GM18907 (cell line): ENCODE data around the gene YIF1A.
A peak's percentile ranks its signal among the peaks of the same experiment; 100 is the strongest.

Experiments
- ATAC-seq: cut with Tn5 transposase; IDR thresholded peaks from one replicate; pipeline ENCODE4 v1.9.1; 2021; ENCODE audit warnings: mild to moderate bottlenecking, moderate library complexity; ENCODE audit not compliant: unreplicated experiment

The YIF1A gene, protein sequence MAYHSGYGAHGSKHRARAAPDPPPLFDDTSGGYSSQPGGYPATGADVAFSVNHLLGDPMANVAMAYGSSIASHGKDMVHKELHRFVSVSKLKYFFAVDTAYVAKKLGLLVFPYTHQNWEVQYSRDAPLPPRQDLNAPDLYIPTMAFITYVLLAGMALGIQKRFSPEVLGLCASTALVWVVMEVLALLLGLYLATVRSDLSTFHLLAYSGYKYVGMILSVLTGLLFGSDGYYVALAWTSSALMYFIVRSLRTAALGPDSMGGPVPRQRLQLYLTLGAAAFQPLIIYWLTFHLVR

DNA sequence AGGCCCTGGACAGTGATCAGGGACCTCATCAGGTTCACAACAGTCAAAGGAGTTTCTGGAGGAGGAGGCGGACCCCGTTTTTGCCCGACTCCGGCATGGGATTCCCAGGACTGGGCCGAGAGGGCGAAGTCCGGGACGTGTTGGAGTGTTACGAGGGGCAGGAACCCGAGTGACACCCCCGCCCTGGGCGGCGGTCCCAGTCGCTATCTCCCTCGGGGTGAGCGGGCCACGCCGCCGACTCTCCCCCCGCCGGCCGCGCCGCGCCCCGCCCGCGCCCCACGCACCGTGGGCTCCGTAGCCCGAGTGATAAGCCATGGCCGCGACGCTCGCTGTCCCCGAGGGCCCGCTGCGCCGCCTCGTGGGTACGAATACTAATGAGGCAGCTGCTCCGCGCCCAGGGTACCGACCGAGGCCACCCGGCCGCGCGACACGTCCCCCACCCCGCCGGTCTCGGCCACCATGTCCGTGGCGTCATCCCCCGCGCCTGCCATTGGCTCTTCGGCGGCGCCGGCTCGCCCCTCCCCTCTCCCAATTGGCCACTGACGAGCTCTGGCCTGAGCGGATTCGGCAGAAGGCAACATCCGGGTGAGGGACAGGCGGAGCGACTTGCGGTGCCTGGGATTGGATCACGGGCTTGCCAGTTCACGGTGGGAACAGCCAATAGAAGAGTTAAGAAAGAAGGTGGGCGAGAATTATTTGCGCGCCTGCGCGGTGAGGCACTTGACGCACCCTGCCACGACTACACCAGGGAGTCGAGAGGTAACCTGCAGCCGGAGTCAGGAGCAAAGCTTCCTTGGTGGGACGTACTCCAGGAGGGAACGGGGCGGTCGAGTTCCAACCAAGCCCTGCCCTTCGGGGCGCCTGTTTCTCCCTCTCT, at the start of gene YIF1A:
YIF1A (minus strand) TSS at position 473 of the 877 bp plus-strand sequence; CDS start at position 315, 158 bp downstream.
- ATAC-seq = peak; percentile 87

DNA sequence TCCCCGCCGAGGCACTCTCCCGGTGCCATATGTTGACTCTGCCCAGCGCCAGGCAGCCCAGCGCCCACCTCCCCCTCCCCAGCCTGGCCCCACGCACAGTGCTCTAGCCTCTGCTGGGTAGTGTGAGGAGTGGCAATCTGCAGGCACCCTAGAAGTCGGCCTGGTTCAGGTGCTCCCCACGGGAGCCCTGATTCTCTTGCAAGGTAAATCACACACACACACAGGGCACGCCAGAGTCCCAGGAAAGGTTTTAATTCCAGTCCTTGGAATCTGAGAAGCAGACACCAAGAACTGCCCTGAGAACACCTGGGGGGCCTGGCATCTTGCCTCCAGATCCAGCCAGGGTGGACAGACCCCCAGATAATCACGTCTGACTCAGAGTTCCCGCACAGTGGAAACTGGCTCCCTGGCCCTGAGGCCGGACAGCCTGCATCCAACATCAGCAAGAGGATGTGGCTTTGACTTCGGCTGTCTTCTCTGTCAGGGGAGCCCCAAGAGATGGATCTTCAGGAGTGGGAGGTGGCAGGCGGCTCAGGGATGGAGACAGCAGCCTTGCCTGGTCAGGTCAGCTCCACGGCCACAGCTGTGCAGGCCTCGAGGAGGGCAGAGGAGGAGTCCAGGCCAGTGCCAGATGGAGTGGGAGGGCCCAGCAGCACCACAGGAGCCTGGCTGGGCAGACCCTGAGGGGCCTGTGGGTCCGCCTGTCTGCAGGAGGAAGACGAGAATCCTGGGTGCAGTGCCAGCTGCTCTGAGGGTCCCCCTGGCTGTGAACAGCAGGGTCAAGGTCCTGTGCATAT, 48.4 kb upstream of the YIF1A start:
- ATAC-seq = no peak

DNA sequence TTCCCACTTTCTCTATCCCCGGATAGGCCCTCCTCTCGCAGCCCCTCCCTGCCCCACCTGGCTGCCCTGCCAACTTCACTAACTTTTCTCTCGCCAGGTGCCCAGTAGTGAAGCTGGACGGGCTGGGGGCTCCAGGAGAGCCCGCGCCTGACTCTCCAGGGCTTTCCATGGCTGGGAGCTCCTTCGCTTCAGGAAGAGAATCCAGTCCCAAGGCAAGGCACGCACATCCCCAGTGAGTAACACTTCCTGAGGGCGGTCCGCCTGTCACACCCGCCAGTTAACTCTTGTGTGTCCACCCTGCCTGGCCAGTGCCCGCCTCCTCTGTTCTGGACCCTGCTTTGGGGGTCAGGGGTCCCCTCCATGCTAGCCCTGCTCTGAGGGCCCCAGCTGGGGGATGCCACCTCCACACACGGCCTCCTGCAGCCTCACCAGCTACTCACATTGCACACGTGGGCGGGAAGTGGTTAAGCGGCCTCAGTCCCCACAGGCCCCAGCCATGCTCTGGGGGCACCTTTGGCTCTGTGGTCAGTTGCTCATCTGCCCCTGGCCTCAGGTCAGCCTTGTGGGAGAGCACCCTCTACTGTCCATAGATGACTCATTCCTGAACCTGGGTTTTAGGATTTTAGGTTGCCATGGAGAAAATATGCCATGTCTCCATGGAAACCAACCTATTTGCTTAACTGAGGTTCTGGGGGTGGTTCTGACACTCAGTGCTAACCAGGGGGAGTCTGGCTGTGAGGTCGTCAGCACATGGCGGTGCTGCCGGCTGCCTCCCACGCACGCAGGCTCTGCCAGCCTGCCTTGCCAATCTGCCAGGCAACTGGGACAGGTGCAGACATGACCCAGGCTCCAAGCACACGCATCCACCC, 47.5 kb upstream of the YIF1A start, which contains the start of gene RIN1:
RIN1 (minus strand) TSS at position 201 of the 869 bp plus-strand sequence; CDS start at position 169, 32 bp downstream.
- ATAC-seq = peak; percentile 62

DNA sequence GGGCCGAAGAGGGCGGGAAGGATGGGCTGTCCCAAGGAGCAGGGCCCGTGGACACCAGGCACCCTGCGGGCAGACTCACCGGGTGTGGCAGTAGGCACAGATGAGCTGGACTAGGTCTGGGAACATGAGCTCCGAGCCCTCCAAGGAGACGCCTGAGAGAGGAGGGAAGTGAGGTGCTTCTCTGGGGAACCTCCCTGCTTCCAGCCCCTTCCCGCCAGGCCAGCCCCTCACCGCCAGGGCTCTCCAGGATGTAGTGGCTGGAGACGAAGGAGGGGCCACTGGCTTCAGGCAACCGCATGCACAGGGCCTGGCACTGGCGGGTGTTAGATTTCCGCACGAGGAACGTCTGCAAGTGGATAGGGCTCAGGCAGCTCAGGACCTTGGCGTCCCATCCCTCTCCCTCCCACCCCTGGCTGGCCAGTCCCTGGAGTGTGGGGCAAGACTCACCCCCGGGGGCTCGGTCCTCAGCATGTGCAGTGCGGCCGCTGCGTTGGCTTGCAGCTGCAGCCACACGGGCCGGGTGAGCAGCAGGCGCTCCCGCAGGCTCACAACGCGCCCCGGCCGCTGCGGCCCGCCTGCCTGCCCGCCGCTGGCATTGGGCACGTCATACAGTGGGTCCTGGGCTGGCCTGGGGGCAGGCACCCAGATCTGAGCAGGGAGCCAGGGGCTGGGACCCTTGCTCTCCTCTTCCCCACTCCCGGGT, 46.7 kb upstream of the YIF1A start:
- no peak for ATAC-seq

DNA sequence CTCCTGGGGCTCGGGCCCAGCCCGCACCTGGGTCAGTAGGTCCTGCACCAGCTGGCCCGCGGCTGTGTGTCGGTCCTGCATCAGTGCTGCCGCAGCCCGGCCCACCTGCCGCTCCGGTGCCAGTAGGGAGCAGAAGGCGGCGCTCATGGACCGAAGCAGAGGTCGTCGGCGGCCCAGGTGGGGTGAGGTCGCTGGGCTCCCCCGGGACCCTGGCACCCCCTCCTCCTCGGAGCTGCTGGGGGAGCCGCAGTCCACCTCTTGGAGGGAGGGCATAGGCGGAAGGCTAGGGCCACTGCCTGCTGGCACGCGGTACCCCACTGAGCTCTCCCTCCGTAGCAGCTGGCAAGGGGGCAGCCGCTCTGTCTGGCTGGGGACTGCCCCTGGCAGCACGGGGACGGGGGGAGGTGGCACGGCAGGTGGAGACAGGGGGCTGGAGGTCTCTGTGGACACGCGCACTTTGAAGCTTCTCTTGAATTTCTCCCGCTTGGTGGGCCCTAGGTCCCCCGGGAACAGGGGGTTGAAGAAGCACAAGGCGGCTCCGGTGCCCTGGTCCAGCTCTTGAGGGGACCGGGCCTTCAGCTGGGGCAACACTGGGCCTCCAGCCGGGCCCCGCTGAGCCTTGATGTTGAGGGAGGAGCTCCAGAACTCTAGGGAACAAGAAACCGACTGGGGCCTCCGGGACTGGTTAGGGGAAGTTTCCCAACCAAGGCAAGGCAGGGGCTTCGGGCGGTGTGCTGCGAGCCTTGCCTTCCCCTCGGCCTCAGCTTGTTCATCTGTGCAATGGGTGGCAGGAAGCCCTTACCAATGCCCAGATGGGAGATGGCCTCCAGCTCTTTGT, 45.9 kb upstream of the YIF1A start:
- no peak for ATAC-seq

DNA sequence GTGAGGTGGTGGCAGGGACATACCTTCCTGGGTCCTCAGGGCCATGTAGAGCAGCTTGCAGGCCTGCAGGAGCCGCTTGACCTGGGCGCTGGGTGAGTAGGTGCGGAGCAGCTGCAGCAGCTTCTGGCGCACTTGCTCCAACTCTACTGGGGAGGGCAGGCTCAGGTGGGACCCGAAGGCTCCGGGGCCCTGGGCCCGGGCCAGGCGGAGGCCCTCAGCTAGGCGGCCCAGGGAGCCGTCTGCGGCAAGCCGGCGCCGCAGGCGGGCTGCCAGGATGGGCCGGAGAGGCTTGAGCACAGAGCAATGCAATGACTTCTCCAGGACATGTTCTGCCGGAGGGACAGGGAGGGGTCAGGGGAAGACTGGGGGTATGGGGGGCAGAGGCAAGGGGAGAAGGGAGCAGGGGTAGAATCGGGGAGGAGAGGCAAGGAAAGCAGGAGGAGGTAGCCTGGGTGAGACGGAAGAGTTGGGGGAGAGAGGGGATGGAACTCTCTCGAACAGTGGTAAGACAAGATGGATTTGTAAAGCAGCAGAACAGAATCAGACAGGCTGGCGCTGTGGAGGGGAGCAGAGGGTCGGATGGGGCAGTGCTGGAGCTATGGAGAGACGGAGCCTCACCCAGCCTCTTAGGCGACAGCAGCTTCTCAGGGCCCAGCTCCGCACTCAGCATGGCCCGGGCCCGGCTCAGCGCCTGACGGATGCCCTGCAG, 45.1 kb upstream of the YIF1A start:
- ATAC-seq = no peak

DNA sequence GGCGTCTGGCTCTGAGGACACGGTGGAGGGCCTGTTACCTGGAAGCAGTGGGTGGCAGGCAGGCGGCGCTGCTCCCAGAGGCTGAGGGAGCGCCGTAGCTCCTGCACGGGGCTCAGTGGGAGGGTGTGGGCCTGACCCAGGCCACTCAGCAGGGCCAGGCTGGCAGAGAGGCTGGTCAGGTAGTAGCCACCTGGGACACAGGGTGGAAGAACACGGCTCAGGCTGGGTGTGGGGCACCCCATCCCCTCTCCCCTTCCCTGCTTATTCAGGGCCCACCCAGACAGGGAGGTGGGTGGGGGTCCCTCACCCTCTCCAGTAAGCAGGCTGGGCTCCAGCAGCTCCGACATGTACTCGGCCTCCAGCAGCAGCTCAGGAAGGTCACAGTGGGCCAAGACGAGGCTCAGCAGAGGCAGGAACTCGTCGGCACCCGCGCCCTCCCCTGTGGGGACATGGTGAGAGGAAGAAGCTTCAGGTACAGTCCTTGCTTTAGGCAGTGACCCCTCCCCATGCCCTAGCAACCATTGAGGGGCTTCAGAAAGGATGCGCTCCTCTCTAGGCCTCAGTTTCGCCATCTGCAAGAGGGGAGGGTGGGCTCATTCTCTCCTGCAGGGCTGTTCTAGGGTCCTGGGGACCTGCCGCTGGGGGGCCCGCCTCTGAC, 44.4 kb upstream of the YIF1A start:
- no peak for ATAC-seq

DNA sequence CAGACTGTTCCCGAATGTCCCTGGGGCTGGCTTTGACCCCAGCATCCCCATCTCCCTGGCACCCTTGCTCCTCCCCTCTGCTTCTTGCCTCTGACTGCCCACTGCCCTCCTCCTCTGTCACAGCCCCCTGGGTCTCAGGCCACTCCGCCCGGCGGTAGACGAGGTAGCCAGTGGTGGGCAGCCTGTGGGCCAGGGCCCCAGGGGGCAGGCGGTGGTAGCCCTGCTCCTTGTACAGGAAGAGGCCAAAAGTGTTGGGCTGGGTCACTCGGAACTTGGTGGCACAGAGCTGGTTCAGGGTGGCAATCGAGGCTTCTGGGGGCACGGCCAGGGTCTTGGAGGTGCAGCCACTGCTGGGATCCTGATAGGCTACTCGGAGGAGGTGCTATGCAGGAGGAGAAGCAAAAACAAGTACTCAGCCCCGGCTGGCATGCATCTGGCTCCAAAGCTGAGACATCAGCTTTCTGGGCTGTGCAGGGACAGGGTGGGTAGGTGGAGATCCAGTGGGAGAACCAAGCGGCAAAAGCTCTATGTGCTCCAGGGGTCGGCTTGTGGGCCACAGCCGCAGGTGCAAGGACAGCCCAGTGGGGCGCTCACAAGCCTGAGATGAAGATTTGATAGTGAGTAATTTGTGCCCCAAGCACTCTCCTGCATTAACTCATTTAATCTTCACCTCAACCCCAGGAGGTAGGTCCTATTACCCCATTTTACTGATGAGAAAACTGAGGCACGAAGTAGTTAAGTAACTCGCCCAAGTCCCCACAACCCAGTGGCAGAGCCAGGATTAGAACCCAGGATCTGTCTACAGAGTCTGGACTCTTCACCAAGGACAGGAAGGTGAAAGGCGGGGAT, 43.7 kb upstream of the YIF1A start:
- no peak for ATAC-seq

DNA sequence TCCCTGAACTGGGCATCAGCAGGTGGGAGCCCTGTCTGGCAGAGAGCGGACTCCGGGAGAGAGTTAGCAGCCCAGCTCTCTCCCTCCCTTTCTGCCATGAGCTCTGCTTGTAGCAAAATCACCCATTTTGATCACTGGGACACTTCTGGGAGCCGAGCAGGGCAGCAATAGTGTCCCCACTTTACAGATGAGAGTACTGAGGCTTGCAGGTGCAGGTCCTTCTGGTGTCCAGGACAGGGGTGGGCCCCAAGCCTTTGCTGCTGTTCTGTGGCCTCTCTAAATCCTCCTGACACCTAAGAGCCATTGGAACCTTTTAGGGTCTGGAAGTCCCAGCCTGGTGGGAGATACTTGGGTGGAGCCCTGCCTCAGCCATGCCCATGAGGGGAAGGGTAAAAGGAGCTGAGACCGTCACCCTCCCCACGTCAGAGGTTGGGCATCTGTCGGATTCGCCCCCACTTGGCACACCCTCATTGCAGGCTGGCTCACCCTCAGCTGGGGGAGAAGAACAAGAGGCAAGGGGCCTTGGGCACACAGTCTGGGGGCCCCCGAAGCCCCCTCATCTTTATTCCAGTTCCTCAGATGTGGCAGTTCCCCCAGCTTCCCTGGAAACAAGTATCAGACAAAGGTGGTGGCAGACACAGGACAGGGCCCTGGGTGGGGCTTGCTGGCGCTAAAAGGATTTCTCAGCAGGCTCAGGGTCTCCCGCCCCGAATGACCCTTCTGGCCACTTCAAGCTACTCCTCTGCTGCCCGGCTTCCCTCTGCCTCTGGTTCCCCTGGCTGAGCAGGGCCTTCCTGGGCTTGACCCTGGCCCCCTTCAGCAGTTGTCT, 42.8 kb upstream of the YIF1A start:
- ATAC-seq = no peak

DNA sequence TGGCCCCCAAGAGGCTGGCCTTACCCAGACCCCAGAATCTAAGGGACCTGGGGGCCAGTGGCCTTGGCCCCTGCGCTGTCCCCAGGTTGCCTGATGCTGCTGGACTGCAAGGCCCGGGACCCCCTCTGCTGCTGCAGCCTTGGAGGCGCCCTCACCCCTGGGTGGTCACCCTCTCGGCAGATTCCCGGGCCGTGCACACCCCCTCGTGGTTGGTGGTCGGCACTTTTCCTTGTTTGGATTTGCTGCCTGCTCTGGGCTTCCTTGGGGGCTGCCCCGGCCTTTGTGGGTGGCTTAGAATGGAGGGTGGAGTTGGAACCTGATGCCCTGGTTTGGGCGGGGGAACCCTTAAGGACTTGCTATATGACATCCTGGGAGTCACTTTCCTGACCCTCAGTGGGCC, 42.0 kb upstream of the YIF1A start:
- no peak for ATAC-seq

DNA sequence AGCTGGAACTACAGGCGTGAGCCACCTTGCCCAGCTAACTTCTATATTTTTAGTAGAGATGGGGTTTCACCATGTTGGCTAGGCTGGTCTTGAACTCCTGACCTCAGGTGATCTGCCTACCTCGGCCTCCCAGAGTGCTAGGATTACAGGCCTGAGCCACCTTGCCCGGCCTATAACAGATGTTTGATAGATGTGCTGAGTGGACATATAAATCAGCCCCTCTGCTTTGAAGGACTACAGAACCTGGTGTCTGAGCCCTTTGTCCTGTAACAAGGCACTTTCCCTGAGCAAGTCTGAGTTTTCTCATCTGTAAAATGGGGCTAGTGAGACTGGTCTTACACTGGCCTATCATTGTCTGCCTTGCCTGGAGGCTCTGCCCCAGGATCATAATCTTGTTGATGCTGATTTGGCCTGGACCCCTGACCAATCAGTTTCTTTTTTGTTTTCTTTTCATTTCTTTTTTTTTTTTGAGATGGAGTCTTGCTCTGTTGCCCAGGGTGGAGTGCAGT, 40.3 kb upstream of the YIF1A start:
- ATAC-seq = no peak

DNA sequence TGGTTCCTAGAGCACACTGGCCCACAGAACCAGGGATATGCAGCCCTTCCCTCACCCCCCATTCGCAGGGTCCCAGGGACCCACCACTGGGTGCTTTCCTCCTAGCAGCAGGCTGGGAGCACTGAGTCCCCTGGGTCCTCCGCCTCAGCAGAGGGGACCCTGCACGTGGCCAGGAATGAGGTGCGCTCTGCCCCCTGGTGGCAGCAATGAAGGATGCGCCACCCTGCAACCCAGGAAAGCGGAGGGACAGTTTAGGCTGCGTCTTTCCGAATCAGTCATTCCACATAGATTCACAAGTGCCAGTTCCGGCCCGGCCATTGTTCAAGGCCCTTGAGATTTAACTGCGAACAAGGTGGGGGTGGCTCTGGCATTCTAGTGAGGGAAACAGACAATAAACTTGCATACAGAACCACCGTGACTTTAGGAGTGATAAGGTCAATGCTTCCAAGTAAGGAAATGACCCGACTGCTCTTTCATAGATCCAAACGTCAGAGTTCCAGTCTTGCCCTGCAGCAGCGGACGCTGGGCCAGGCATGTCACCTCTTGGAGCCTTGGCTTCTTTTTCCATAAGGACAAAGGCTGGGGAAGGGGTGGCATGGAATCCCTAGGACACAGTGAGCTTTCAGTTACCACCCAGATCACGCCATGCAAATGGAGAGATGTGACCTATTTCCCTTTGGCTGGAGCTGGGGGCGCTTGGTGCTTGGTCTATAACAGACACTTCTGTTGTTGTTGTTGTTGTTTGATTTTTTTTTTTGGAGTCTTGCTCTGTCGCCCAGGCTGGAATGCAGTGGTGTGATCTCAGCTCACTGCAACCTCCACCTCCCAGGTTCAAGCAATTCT, 39.6 kb upstream of the YIF1A start:
- peak; percentile 58 for ATAC-seq

DNA sequence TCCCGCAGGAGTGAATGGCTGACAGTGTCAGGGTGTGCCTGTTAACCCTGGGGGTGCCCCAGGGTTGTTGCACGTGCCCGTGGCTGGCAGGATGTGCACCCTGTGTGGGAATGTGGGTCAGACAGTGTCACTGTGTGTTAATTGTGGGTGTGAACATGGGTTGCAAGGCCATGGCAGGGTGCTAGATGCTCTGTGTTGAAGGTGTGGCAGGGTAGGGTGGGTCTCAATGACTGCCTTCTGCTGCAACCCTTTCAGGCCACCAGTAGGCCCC, 39.0 kb upstream of the YIF1A start:
- peak; percentile 12 for ATAC-seq

DNA sequence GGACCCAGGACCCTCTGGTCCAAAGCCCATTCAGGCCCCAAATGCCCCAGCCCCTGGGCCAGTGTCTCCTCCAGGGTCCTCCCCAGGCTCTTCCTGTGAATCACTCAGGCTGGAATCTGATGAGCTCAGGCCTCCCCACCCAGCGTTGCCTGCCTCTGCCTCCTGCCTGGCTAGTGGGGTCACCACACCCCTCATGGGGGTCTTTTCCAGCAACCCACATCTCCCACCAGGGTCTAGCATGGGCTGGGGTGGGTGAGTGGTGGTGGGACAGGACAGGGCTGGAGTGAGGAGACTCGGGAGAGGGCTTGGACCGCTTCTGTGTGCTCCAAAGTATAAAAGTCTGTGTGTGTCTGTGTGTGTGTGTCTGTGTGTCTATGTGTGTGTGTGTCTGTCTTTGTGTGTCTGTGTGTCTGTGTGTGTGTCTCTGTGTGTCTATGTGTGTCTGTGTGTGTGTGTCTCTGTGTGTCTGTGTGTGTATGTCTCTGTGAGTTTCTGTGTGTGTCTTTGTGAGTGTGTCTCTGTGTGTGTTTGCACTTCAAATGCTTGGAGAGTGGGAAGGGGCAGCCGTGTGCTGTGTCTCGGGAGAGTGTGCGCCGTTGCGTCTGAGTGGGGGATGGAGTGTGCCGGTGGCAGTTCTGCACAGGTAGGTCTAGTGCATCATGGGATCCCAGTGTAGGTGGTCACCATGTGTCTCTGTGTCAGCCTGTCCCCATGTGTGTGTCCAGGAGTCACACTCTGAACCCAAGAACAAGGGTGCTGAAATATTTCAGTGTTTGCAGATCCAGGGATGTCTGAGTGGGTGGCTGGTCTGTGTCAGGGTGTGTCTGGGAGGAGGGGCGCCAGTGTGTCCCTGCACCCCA, 38.5 kb upstream of the YIF1A start:
- ATAC-seq = no peak
